Keratinocyte (primary cell): ENCODE measurements around the gene PSMA3. TPM values are rescaled to one million over a fixed set of nuclear protein-coding genes. Genes with fewer than 3 reads are reported as not detected.

Experiments used
- DNase-seq: peaks from one replicate; pipeline ENCODE4 v3.0.0-alpha.2; 2011; ENCODE audit warnings: low read depth, missing footprints, low spot score
- FAIRE-seq: peaks from 2 replicates; lab custom pipeline; 2011; peaks lifted over from hg19 to GRCh38; lab: Jason Lieb, UNC
- H2AFZ ChIP-seq: 2 replicates; pipeline ENCODE4 v1.6.0; 2012; ENCODE audit warnings: low read length, control low read depth, inconsistent platforms; ENCODE audit not compliant: control insufficient read depth
- H3K27ac ChIP-seq: 2 replicates; pipeline ENCODE4 v1.5.1; 2011; ENCODE audit warnings: low read length; ENCODE audit not compliant: control insufficient read depth, insufficient read depth
- H3K27me3 ChIP-seq: 3 replicates; pipeline ENCODE4 v1.6.0; 2011; ENCODE audit warnings: low read length; ENCODE audit not compliant: control insufficient read depth, insufficient read depth; ENCODE audit errors: extremely low read depth
- H3K36me3 ChIP-seq, 2 experiments: 2 replicates in 1 of 2; 3 replicates in 1 of 2; pipeline ENCODE4 v1.5.1; 2011; ENCODE audit warnings: low read length in 2 of 2, mild to moderate bottlenecking in 1 of 2; ENCODE audit not compliant: control insufficient read depth in 2 of 2, insufficient read depth in 2 of 2; ENCODE audit errors: extremely low read depth in 1 of 2
- H3K4me1 ChIP-seq: 3 replicates; pipeline ENCODE4 v1.5.1; 2011; ENCODE audit warnings: low read length; ENCODE audit not compliant: control insufficient read depth, insufficient read depth; ENCODE audit errors: extremely low read depth
- H3K4me2 ChIP-seq: 3 replicates; pipeline ENCODE4 v1.6.0; 2011; ENCODE audit warnings: low read depth, low read length; ENCODE audit not compliant: control insufficient read depth, insufficient read depth; ENCODE audit errors: extremely low read depth
- H3K4me3 ChIP-seq, 3 experiments: fragments of 200-600 bp in 1 of 3; sonication (generic) in 1 of 3; 2 replicates in 2 of 3; 3 replicates in 1 of 3; pipeline ENCODE4 v1.5.1; 2011 to 2016; ENCODE audit warnings: low read length in 3 of 3, mild to moderate bottlenecking in 3 of 3, control low read depth in 2 of 3, inconsistent platforms in 1 of 3, low read depth in 1 of 3, mixed read lengths in 1 of 3, mixed run types in 1 of 3, moderate library complexity in 1 of 3; ENCODE audit not compliant: control insufficient read depth in 2 of 3, insufficient read depth in 2 of 3; ENCODE audit errors: extremely low read depth in 1 of 3
- H3K79me2 ChIP-seq: 2 replicates; pipeline ENCODE4 v1.6.0; 2012; ENCODE audit warnings: low read length; ENCODE audit not compliant: control insufficient read depth, insufficient read depth
- H3K9ac ChIP-seq: 3 replicates; pipeline ENCODE4 v1.6.0; 2011; ENCODE audit warnings: low read length; ENCODE audit not compliant: control insufficient read depth, insufficient read depth; ENCODE audit errors: extremely low read depth
- H3K9me1 ChIP-seq: 3 replicates; pipeline ENCODE4 v1.6.0; 2011; ENCODE audit warnings: low read length; ENCODE audit not compliant: control insufficient read depth, insufficient read depth; ENCODE audit errors: extremely low read depth
- H3K9me3 ChIP-seq: 2 replicates; pipeline ENCODE4 v1.5.1; 2012; ENCODE audit warnings: low read depth, low read length; ENCODE audit not compliant: control insufficient read depth
- H4K20me1 ChIP-seq: 3 replicates; pipeline ENCODE4 v1.6.0; 2011; ENCODE audit warnings: low read length; ENCODE audit not compliant: control insufficient read depth, insufficient read depth; ENCODE audit errors: extremely low read depth
- EZH2 ChIP-seq: IDR thresholded peaks from one replicate; pipeline ENCODE4 v1.6.1; 2012; ENCODE audit warnings: inconsistent platforms, mild to moderate bottlenecking, low read length, moderate library complexity
- dilution Hi-C: fragments of 300-500 bp; cut with MboI; formaldehyde crosslinking; loops from one replicate; pipeline ENCODE4 v1.7.0; 2020; ENCODE audit warnings: low sequenced_read_pairs; ENCODE audit not compliant: extremely low pct_ligation_motif_present
- polyA plus RNA-seq, 5 experiments: library from polyadenylated mRNA; depleted of rRNA in 3 of 5; stranded (reverse) in 3 of 5; stranded (forward) in 1 of 5; unstranded in 1 of 5; fragments of >200 nt; gene quantifications; 1 replicate in 1 of 5; 2 replicates in 3 of 5; 3 replicates in 1 of 5; pipeline versions ENCODE4 v1.2.1 to v1.2.3, GENCODE V29; 2011 to 2012; ENCODE audit warnings: missing spikeins in 2 of 5, low read depth in 1 of 5, low replicate concordance in 1 of 5
- small RNA-seq, 3 experiments: library from RNA; depleted of rRNA; stranded (forward); fragments of <200 nt; gene quantifications; one replicate each; pipeline ENCODE3, GENCODE V24; 2012; ENCODE audit warnings: low read depth in 3 of 3, low replicate concordance in 1 of 3; ENCODE audit not compliant: insufficient read length in 3 of 3
- TF ChIP-seq, protein P1 (sequence below), 3 experiments: IDR thresholded peaks in 1 of 3; conservative IDR thresholded peaks in 1 of 3; optimal IDR thresholded peaks in 1 of 3; 2 replicates in 2 of 3; 3 replicates in 1 of 3; pipeline versions ENCODE3 to v1.5.1; 2011; ENCODE audit warnings: low read length in 3 of 3, mild to moderate bottlenecking in 3 of 3, moderate library complexity in 2 of 3, control low read depth in 1 of 3, inconsistent platforms in 1 of 3; ENCODE audit not compliant: insufficient read depth in 2 of 3; ENCODE audit errors: extremely low read depth in 1 of 3

The PSMA3 gene
- polyA plus RNA-seq, 1 donor (not counting 4 experiments of a cell fraction or from before 2014, with no cell fraction given) = 325 TPM

GRCh38 chr14:58313699-58314098 lies 69.1 kb downstream of the PSMA3 start:
- Histone ChIP-seq H3K4me2 (no peak overlapping the region), H2AFZ (no peak overlapping the region), H3K9me1 (no peaks in the 10 kb centered on the region), H3K4me1 (peaks cover 8% of the 10 kb centered on the region), H3K4me3 (no peak overlapping the region), H3K27me3 (no peaks in the 10 kb centered on the region), H3K9me3 (no peaks in the 10 kb centered on the region), H3K27ac (no peak overlapping the region), H3K79me2 (no peaks in the 10 kb centered on the region), H3K9ac (no peak overlapping the region), H4K20me1 (no peaks in the 10 kb centered on the region), H3K36me3 (peaks cover 0 to 3% of the 10 kb centered on the region in 2 experiments)
- DNase-seq (no peak), FAIRE-seq (peak; percentile 17)
- dilution Hi-C loops = no loop called here
- TF ChIP-seq, protein P1, sequence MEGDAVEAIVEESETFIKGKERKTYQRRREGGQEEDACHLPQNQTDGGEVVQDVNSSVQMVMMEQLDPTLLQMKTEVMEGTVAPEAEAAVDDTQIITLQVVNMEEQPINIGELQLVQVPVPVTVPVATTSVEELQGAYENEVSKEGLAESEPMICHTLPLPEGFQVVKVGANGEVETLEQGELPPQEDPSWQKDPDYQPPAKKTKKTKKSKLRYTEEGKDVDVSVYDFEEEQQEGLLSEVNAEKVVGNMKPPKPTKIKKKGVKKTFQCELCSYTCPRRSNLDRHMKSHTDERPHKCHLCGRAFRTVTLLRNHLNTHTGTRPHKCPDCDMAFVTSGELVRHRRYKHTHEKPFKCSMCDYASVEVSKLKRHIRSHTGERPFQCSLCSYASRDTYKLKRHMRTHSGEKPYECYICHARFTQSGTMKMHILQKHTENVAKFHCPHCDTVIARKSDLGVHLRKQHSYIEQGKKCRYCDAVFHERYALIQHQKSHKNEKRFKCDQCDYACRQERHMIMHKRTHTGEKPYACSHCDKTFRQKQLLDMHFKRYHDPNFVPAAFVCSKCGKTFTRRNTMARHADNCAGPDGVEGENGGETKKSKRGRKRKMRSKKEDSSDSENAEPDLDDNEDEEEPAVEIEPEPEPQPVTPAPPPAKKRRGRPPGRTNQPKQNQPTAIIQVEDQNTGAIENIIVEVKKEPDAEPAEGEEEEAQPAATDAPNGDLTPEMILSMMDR (optimal IDR thresholded peaks at IDR 0.05 in 1 of 3, IDR thresholded peaks at IDR 0.05 in 1 of 3, conservative IDR thresholded peaks at IDR 0.05 in 1 of 3; ENCODE audit: extremely low read depth in 1 of 3, insufficient read depth in 2 of 3, low read length in 3 of 3) = no peak
- TF ChIP-seq EZH2 = no peak

GRCh38 chr14:58315606-58316005 lies 71.0 kb downstream of the PSMA3 start:
- FAIRE-seq (no peak), DNase-seq (peak; percentile 11)
- peak overlapping the region; percentile 32 for H3K4me2 ChIP-seq
- H3K27ac ChIP-seq = no peak overlapping the region
- no peaks in the 10 kb centered on the region for H3K79me2 ChIP-seq
- H3K4me3 ChIP-seq = no peak overlapping the region
- H3K4me1 ChIP-seq = peaks cover 8% of the 10 kb centered on the region
- H3K9ac ChIP-seq = no peak overlapping the region
- H3K9me3 ChIP-seq = no peaks in the 10 kb centered on the region
- TF ChIP-seq, protein P1 (optimal IDR thresholded peaks at IDR 0.05 in 1 of 3, IDR thresholded peaks at IDR 0.05 in 1 of 3, conservative IDR thresholded peaks at IDR 0.05 in 1 of 3; ENCODE audit: extremely low read depth in 1 of 3, insufficient read depth in 2 of 3, low read length in 3 of 3) = no peak
- TF ChIP-seq EZH2 = no peak
- no peaks in the 10 kb centered on the region for H3K9me1 ChIP-seq
- no peaks in the 10 kb centered on the region for H4K20me1 ChIP-seq
- no peak overlapping the region for H2AFZ ChIP-seq
- dilution Hi-C loops = no loop called here
- H3K27me3 ChIP-seq = no peaks in the 10 kb centered on the region
- no peaks in the 10 kb centered on the region for H3K36me3 ChIP-seq

Small RNAs within 50 kb of the gene (small RNA-seq; reads per million reads assigned to genes)
- gene RNU6-341P = 0 reads per million in 3 experiments

Other genes starting within 250 kb of the PSMA3 start
- 0.55 to 0.57 TPM (median 0.56 TPM) in 3 replicates for gene ARMH4, start 92.6 kb upstream of the PSMA3 start, polyA plus RNA-seq
- 59.1 to 125 TPM (median 84.1 TPM) in 3 replicates for gene ACTR10, start 44.7 kb upstream of the PSMA3 start, polyA plus RNA-seq
- gene ARID4A, start 53.7 kb downstream of the PSMA3 start, polyA plus RNA-seq = 2.6 to 8.4 TPM (median 4.8 TPM) in 3 replicates
- gene TOMM20L, start 151.1 kb downstream of the PSMA3 start, polyA plus RNA-seq = not detected in 3 replicates
- gene TIMM9, start 182.7 kb downstream of the PSMA3 start, polyA plus RNA-seq = 18.1 to 44.4 TPM (median 29.6 TPM) in 3 replicates
- 8.2 to 12.4 TPM (median 10.5 TPM) in 3 replicates for gene KIAA0586, start 182.9 kb downstream of the PSMA3 start, polyA plus RNA-seq